HEK293T (cell line): Measurements from ENCODE around the gene CAMK2A.

Experiments
- CTCF ChIA-PET: fragments of 350-600 bp; formaldehyde crosslinking; extraction: SDS; loops from one replicate; lab custom pipeline; 2021; ENCODE audit warnings: antibody characterized with exemption, inconsistent platforms; lab: Yijun Ruan, JAX
- POLR2A ChIA-PET: fragments of 350-600 bp; formaldehyde crosslinking; extraction: SDS; loops from one replicate; lab custom pipeline; 2020; ENCODE audit warnings: antibody characterized with exemption, inconsistent platforms; lab: Yijun Ruan, JAX
- DNase-seq: peaks from one replicate; pipeline ENCODE4 v3.0.0; 2012; ENCODE audit warnings: mixed read lengths; ENCODE audit errors: extremely low spot score
- ARNT ChIP-seq: fragments of 450-650 bp; IDR thresholded peaks from 2 replicates; pipeline ENCODE4 v1.6.1; 2017; ENCODE audit warnings: mild to moderate bottlenecking
- BHLHE40 ChIP-seq: fragments of 450-650 bp; IDR thresholded peaks from 2 replicates; pipeline ENCODE4 v1.6.1; 2016; ENCODE audit warnings: mild to moderate bottlenecking, moderate library complexity, borderline replicate concordance
- CTBP1 ChIP-seq: fragments of 450-650 bp; IDR thresholded peaks from 2 replicates; pipeline ENCODE4 v1.6.1; 2016; ENCODE audit warnings: borderline replicate concordance
- ELF4 ChIP-seq: fragments of 450-650 bp; IDR thresholded peaks from 2 replicates; pipeline ENCODE4 v1.6.1; 2017; ENCODE audit warnings: antibody characterized with exemption
- FOXA1 ChIP-seq: fragments of 450-650 bp; IDR thresholded peaks from 2 replicates; pipeline ENCODE4 v1.6.1; 2016; ENCODE audit warnings: mild to moderate bottlenecking
- FOXK2 ChIP-seq: fragments of 450-650 bp; IDR thresholded peaks from 2 replicates; pipeline ENCODE4 v1.6.1; 2016; ENCODE audit warnings: mild to moderate bottlenecking
- FOXM1 ChIP-seq: fragments of 450-650 bp; IDR thresholded peaks from 2 replicates; pipeline ENCODE4 v1.6.1; 2017; ENCODE audit warnings: mild to moderate bottlenecking, borderline replicate concordance
- HDGF ChIP-seq: fragments of 450-650 bp; IDR thresholded peaks from 2 replicates; pipeline ENCODE4 v1.6.1; 2017; ENCODE audit warnings: antibody characterized with exemption, borderline replicate concordance
- L3MBTL2 ChIP-seq: fragments of 450-650 bp; conservative IDR thresholded peaks from 2 replicates; pipeline ENCODE4 v1.6.1; 2016; ENCODE audit warnings: mild to moderate bottlenecking
- LEF1 ChIP-seq: fragments of 450-650 bp; IDR thresholded peaks from 2 replicates; pipeline ENCODE4 v1.6.1; 2017; ENCODE audit warnings: mild to moderate bottlenecking, borderline replicate concordance
- NFRKB ChIP-seq: fragments of 450-650 bp; IDR thresholded peaks from 2 replicates; pipeline ENCODE4 v1.6.1; 2016; ENCODE audit warnings: mild to moderate bottlenecking, moderate library complexity
- SP1 ChIP-seq: fragments of 450-650 bp; IDR thresholded peaks from 2 replicates; pipeline ENCODE4 v1.6.1; 2017
- SUZ12 ChIP-seq: fragments of 450-650 bp; IDR thresholded peaks from 2 replicates; pipeline ENCODE4 v1.6.1; 2016; ENCODE audit warnings: mild to moderate bottlenecking
- TARDBP ChIP-seq: fragments of 450-650 bp; IDR thresholded peaks from 2 replicates; pipeline ENCODE4 v1.6.1; 2016
- ZNF384 ChIP-seq: fragments of 450-650 bp; IDR thresholded peaks from 2 replicates; pipeline ENCODE4 v1.6.1; 2016
- TF ChIP-seq, protein P1 (sequence below): fragments of 450-650 bp; IDR thresholded peaks from 2 replicates; pipeline ENCODE4 v1.6.1; 2016

Gene CAMK2A

DNA sequence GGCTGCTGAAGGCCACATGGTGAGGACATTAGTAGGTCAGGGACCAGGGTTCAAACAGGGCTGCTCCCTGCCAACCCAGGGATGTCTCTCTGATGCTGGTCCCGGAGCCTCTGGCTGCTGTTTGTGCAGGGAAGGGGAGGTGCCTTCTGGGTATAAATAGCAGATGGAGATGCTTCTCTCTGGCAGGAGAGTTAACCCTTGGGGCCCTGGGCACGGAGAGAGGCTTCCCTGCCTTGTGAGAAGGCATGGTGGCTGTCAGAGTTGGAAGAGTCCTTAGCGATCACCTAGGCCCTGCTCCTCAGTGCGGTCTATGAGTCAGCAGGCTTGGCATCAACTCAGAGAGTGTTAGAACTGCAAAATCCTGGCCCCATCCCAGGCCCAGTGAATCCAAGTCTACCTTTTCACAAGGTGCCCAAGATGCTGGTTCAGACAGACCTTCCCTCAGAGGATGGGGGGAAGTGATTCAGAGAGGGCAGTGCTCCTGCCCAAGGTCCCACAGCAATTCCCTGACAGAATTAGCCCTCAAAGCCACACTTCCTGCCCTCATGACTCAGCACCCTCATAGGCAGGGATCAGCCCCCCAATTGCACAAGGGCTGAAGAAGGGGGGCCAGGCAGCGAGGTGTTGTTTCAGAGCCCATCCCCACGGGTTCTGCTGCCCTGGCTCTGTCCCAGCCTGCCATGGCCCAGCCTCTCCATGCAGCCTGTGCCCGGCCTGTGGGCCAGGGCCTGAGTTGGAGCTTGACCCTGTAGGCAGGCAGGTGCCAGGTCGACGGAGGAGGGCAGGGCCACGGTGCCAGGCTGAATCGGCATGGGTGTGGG, 25.6 kb downstream of the CAMK2A start:
- POLR2A ChIA-PET: no interaction called here
- TF ChIP-seq FOXK2 (no peak), ARNT (no peak), FOXA1 (no peak), CTBP1 (no peak)
- CTCF ChIA-PET: interaction anchor here (1.2 kb wide), 1 partner anchor 87 kb away, joined by 5 read pairs; no protein-coding TSS in a partner anchor
- DNase-seq: no peak

DNA sequence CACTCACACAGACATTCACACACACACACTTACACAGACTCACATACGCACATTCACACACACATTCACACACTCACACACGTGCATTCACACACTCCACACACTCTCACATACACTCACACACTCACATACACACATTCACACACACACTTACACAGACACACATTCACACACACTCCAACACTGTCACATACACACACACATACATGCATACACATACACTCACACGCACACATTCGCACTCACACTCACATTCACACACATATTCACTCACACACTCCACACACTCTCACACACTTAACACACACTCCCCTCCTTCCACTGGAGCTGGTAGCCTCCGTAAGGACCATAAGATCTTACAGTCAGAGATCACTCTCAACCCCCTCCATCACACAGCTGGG, 26.2 kb downstream of the CAMK2A start:
- no peak for DNase-seq
- ChIA-PET POLR2A (no interaction called here), CTCF (interaction anchor here (0.7 kb wide), 1 partner anchor 402 kb away, joined by 3 read pairs; no protein-coding TSS in a partner anchor)
- TF ChIP-seq HDGF: no peak
- TF ChIP-seq TARDBP: peak; percentile 65; the same call in 1 of the 2 replicates
- peak; percentile 48; the same call in 1 of the 2 replicates for TF ChIP-seq CTBP1

DNA sequence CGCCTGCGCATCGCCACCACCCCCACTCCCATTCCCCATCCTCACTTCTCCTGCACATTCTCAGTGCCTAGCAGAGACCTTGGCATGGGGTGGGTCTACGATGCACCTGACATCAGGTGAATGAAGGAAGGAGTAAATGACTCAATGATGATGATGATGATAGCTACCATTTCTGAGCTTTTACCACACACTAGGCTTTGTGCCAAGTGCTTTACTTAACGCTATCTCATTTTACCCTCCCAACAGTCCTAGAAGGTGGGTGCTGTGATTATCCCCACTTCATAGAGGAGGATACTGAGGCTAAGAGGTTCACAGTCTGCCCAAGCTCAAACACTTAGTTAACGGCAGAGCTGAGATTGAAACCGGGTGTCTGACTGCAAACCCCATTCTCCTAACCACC, 27.1 kb downstream of the CAMK2A start:
- CTCF ChIA-PET: no interaction called here
- POLR2A ChIA-PET: no interaction called here
- DNase-seq: no peak
- TF ChIP-seq ELF4 (no peak), FOXK2 (no peak), HDGF (no peak), FOXM1 (no peak), ZNF384 (no peak), BHLHE40 (no peak), SP1 (no peak), ARNT (no peak), NFRKB (no peak)

DNA sequence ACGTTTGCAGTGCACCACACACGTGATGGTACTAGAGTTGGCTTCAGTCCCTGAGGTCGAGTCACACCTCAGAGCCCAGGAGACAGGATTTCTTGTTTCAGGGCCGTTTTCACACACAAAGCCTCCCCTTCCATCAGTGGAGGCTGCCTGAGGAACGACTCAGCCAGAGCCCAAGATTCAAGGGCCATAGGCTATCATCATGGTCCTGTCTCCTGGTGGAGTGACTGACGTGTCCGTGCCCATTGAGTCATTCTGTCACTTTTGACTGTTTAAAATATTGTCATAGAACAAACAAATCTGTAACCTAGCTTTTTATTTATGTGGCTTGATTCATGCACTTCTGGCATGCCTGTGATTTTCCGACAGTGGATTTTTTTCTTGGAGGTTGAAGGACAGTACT, 28.3 kb downstream of the CAMK2A start:
- CTCF ChIA-PET: no interaction called here
- POLR2A ChIA-PET: no interaction called here
- DNase-seq: no peak
- TF ChIP-seq ZNF384 (no peak), HDGF (no peak), FOXM1 (no peak), BHLHE40 (no peak), SUZ12 (no peak), TARDBP (no peak)

DNA sequence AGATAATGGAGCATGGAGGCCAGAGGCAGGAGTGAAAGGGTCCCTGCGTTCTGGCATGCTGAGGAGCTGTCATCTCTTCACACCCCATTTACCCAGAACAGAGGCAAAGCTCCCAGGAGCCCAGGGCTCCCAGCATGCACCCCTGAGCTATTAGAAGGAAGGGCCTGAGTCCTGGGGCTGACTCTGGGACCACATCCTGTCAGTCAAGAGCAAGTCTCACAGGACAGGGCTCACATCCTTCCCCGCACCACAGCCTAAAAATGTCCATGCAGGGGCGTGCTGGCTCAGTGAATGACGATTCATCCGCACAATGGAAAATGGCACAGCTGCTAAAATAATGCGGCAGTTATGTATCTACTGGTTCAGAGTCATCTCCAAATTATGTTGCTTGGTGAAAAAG, 31.4 kb downstream of the CAMK2A start:
- DNase-seq: no peak
- CTCF ChIA-PET: interaction anchor here (0.6 kb wide), 1 partner anchor 58 kb away, joined by 3 read pairs; no protein-coding TSS in a partner anchor
- POLR2A ChIA-PET: no interaction called here
- TF ChIP-seq FOXK2 (no peak), FOXA1 (no peak), SP1 (no peak), HDGF (no peak), SUZ12 (no peak), ELF4 (no peak), CTBP1 (no peak), TARDBP (no peak), BHLHE40 (no peak), ARNT (no peak)

DNA sequence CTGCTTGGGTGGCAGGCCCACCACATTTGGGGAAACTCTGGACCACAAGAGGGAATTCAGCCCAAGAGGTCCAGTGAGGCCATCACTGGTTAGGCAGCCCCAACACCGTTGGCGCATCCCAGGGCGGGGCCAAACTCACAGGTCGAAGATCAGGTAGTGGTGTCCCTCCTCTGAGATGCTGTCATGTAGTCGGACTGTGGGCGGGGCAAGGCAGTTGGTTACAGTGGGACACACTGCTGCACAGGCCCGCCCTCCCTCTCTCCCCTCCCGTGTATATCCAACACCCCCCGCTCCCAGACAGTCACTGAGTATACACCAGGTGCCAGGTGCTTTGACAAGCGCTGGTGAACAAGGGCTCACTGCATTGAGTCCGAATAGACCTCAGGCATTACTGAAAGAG, 32.1 kb downstream of the CAMK2A start:
- ChIA-PET CTCF (interaction anchor here (0.6 kb wide), 1 partner anchor 58 kb away, joined by 3 read pairs; no protein-coding TSS in a partner anchor), POLR2A (no interaction called here)
- TF ChIP-seq TARDBP (no peak), SP1 (no peak), ELF4 (no peak), FOXM1 (no peak), LEF1 (no peak), SUZ12 (no peak), CTBP1 (no peak), ZNF384 (no peak), ARNT (no peak), NFRKB (no peak), L3MBTL2 (no peak), BHLHE40 (no peak), HDGF (no peak), FOXK2 (no peak), FOXA1 (no peak)
- TF ChIP-seq, protein P1, sequence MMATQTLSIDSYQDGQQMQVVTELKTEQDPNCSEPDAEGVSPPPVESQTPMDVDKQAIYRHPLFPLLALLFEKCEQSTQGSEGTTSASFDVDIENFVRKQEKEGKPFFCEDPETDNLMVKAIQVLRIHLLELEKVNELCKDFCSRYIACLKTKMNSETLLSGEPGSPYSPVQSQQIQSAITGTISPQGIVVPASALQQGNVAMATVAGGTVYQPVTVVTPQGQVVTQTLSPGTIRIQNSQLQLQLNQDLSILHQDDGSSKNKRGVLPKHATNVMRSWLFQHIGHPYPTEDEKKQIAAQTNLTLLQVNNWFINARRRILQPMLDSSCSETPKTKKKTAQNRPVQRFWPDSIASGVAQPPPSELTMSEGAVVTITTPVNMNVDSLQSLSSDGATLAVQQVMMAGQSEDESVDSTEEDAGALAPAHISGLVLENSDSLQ: no peak
- DNase-seq: no peak

DNA sequence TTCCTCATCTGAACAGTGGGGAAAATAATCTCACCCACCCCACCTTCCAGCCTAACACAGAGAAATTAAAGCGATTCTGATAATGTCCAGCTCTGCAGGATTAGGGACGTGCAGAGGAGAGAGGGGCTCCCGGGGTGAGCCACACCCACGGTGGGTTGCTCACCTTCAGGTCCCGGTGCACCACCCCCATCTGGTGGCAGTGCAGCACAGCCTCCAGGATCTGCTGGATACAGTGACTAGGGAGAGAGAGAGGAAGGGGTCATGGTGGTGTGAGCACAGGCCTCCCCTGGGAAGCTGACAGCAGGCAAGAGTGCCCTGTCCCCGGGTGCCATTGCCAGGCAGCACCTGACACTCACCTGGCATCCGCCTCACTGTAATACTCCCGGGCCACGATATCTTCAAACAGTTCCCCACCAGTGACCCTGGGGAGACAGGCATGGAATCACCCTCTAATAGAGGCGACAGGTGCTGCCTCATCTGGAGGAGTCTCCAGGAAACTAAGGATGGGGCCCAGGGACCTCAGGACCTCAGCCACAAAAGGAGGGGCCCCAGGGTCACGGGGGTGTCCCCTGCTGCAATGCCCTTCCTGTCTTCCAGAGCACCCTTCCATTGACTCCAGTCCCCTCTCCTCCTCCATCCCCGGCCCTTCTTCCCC, 33.0 kb downstream of the CAMK2A start:
- DNase-seq: no peak
- POLR2A ChIA-PET: no interaction called here
- TF ChIP-seq ELF4 (no peak), ZNF384 (no peak), BHLHE40 (no peak), FOXM1 (no peak), FOXA1 (no peak), L3MBTL2 (no peak), FOXK2 (no peak), CTBP1 (no peak), NFRKB (no peak)
- CTCF ChIA-PET: interaction anchor here (0.7 to 1.0 kb wide), 2 partner anchors 10 to 26 kb away, joined by 3 read pairs; no protein-coding TSS in a partner anchor
